Spinal cord (tissue), 10 donors: ENCODE results near the gene DPP6. TPM values are rescaled to one million over a fixed set of nuclear protein-coding genes. Genes with fewer than 3 reads are reported as not detected.
A peak's percentile ranks its signal among the peaks of the same experiment; 100 is the strongest.

Source experiments
- DNase-seq, 6 donors: peaks; one replicate each; pipeline versions ENCODE4 v3.0.0 to v3.0.0-alpha.2; 2013 to 2015; ENCODE audit warnings: low spot score in 6 of 6, low read depth in 4 of 6
- H3K27ac ChIP-seq: one replicate; pipeline ENCODE4 v1.5.1; 2013; ENCODE audit warnings: low read depth, low read length, control low read depth
- H3K27me3 ChIP-seq: one replicate; pipeline ENCODE4 v1.6.1; 2013; ENCODE audit warnings: low read length; ENCODE audit not compliant: control insufficient read depth, insufficient read depth
- H3K36me3 ChIP-seq: one replicate; pipeline ENCODE4 v1.6.1; 2013; ENCODE audit warnings: low read length; ENCODE audit not compliant: control insufficient read depth, insufficient read depth
- H3K4me1 ChIP-seq: one replicate; pipeline ENCODE4 v1.6.1; 2013; ENCODE audit warnings: low read length; ENCODE audit not compliant: control insufficient read depth, insufficient read depth
- H3K4me3 ChIP-seq: one replicate; pipeline ENCODE4 v1.5.1; 2013; ENCODE audit warnings: low read depth, low read length, control low read depth
- H3K9me3 ChIP-seq: one replicate; pipeline ENCODE4 v1.6.1; 2013; ENCODE audit warnings: low read length; ENCODE audit not compliant: control insufficient read depth, insufficient read depth
- WGBS: methylation state at CpG from one replicate; pipeline ENCODE4 v1.1.5; 2013; ENCODE audit warnings: missing lambda C conversion rate; ENCODE audit not compliant: insufficient coverage; 5-methylcytosine and 5-hydroxymethylcytosine counted together
- polyA plus RNA-seq, 2 donors: library from polyadenylated mRNA; unstranded; fragments of 120-200 nt; gene quantifications; one replicate each; pipeline ENCODE4 v1.2.1, GENCODE V29; 2013; ENCODE audit not compliant: insufficient read length in 2 of 2
- total RNA-seq, 2 donors: library from RNA; depleted of rRNA in 1 of 2; stranded (reverse); fragments of 120-200 nt in 1 of 2; fragments of >200 nt in 1 of 2; gene quantifications; one replicate each; pipeline versions ENCODE4 v1.2.3 to v1.2.4, GENCODE V29; 2013 to 2014
- donor health status: healthy.

Gene DPP6
- total and polyA plus RNA-seq, 4 donors, result 36.3 to 104 (median 78.5) TPM

DNA sequence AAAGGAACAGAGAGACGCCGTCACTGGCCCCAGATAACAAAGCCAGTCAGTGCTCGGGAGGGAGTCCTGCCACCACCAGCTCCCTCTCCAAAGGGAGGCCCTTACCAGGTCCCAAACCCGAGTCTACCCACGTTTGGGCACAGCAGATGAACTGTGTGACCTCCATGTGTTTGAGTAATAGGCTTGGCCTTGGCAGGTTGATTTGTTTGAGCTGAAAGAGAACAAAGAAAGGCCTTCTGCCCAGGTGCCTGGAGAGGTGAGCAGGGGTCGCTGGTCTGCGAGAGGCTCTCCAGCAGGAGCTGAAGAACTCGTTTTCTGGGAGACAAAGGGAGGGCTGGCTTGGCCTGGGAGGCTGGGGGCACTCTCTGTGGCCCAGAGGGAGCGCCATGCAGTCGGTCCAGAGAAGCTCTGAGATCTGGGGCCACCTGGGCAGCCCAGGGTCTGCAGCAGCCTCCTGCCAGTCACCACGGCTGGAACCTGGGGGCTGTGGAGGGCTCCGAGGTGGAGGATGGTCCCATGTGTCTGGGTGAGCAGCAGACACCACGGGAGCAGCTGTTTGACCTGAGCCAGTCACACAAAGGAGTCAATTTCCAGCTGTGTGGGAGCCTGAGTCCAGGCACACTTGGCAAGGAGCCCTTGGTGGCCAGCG is 851.0 kb downstream of the DPP6 start:
- H3K27me3 ChIP-seq, result no peaks in the 10 kb centered on the region
- WGBS, result 51% methylated on average over 14 of the region's 14 CpGs
- no peak for DNase-seq
- H3K36me3 ChIP-seq, result no peaks in the 10 kb centered on the region
- H3K27ac ChIP-seq, result no peak overlapping the region
- H3K9me3 ChIP-seq, result no peaks in the 10 kb centered on the region
- H3K4me3 ChIP-seq, result no peak overlapping the region
- peaks cover 6% of the 10 kb centered on the region for H3K4me1 ChIP-seq

- H3K4me1 ChIP-seq, result peaks cover 6% of the 10 kb centered on the region
- no peaks in the 10 kb centered on the region for H3K9me3 ChIP-seq
- no peak overlapping the region for H3K4me3 ChIP-seq
- peak in 1 of 6 donors; percentile 38 for DNase-seq
- no peaks in the 10 kb centered on the region for H3K27me3 ChIP-seq
- no peaks in the 10 kb centered on the region for H3K36me3 ChIP-seq
- 60% methylated on average over 7 of the region's 8 CpGs for WGBS
- H3K27ac ChIP-seq, result no peak overlapping the region
Observed at GRCh38 chr7:154905146-154905545, 852.9 kb downstream of the DPP6 start.

- no peaks in the 10 kb centered on the region for H3K27me3 ChIP-seq
- 94% methylated on average over 5 of the region's 8 CpGs for WGBS
Observed at GRCh38 chr7:154905615-154906014, 853.4 kb downstream of the DPP6 start.

DNA sequence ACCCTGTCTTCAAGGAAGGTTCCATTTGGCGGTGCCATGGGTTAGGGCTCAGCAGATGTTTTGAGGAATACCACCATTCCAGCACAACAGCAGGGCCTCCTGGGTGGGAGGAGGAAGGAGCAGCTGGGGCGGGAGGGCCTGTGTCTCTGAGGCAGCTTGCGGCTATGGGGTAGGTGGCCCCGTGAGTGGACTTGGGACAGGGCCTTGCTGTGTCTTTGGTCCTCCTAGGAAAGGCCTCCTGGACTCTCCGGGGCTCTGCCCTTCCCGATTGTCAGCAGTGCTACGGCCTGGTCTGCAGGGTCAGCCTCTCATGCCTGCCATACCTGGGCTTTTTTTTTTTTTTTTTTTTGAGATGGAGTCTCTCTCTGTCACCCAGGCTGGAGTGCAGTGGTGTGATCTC is 854.0 kb downstream of the DPP6 start:
- Histone ChIP-seq H3K4me1 (peaks cover 6% of the 10 kb centered on the region), H3K27me3 (no peaks in the 10 kb centered on the region), H3K27ac (no peak overlapping the region), H3K4me3 (no peak overlapping the region), H3K36me3 (no peaks in the 10 kb centered on the region), H3K9me3 (no peaks in the 10 kb centered on the region)
- DNase-seq, result no peak
- WGBS, result 97% methylated on average over 3 of the region's 7 CpGs

More at GRCh38 chr7:154905615-154906014, 853.4 kb downstream of the DPP6 start:
- no peaks in the 10 kb centered on the region for H3K9me3 ChIP-seq
- H3K4me3 ChIP-seq, result no peak overlapping the region
- no peak for DNase-seq
- no peak overlapping the region for H3K27ac ChIP-seq
- peaks cover 6% of the 10 kb centered on the region for H3K4me1 ChIP-seq
- H3K36me3 ChIP-seq, result no peaks in the 10 kb centered on the region

- Histone ChIP-seq H3K4me3 (no peak overlapping the region), H3K27me3 (no peaks in the 10 kb centered on the region), H3K9me3 (no peaks in the 10 kb centered on the region), H3K36me3 (no peaks in the 10 kb centered on the region), H3K27ac (no peak overlapping the region), H3K4me1 (peaks cover 6% of the 10 kb centered on the region)
- no peak for DNase-seq
- WGBS, result 96% methylated on average over 40 of the region's 41 CpGs
Observed at GRCh38 chr7:154906736-154907355, 854.6 kb downstream of the DPP6 start.

- no peak for DNase-seq
- H3K27me3 ChIP-seq, result no peaks in the 10 kb centered on the region
- 88% methylated on average over 20 of the region's 21 CpGs for WGBS
- no peak overlapping the region for H3K27ac ChIP-seq
- H3K36me3 ChIP-seq, result no peaks in the 10 kb centered on the region
- H3K9me3 ChIP-seq, result no peaks in the 10 kb centered on the region
- peaks cover 7% of the 10 kb centered on the region for H3K4me1 ChIP-seq
- no peak overlapping the region for H3K4me3 ChIP-seq
Observed at GRCh38 chr7:154907651-154908620, 855.7 kb downstream of the DPP6 start.

- H3K9me3 ChIP-seq, result no peaks in the 10 kb centered on the region
- no peak for DNase-seq
- peaks cover 22% of the 10 kb centered on the region for H3K4me1 ChIP-seq
- 86% methylated on average over 23 of the region's 26 CpGs for WGBS
- H3K36me3 ChIP-seq, result no peaks in the 10 kb centered on the region
- H3K27ac ChIP-seq, result no peak overlapping the region
- H3K27me3 ChIP-seq, result peaks cover 3% of the 10 kb centered on the region
- H3K4me3 ChIP-seq, result no peak overlapping the region
Observed at GRCh38 chr7:154909241-154910105, 857.3 kb downstream of the DPP6 start.

DNA sequence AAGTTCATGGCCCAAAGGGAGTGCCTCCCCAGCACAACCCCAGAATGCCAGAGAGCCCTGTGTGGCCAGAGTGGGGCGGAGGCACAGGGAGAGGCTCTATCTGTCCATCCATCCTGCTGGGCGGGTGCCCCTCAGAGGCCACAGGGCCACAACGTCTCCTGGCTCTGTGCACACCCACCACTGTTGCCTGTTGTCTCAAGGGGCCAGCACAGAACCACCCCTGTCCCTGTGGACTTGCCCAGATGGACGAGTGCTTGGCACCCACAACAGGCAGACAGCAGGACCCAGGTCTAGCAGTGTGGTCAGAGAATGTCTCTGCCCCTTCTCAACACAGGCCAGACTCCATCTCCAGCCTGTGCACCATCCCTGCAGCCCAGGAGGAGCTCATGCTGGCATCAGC is 857.9 kb downstream of the DPP6 start:
- H3K9me3 ChIP-seq, result no peaks in the 10 kb centered on the region
- H3K27me3 ChIP-seq, result peaks cover 4% of the 10 kb centered on the region
- H3K4me3 ChIP-seq, result no peak overlapping the region
- peaks cover 25% of the 10 kb centered on the region for H3K4me1 ChIP-seq
- DNase-seq, result no peak
- 87% methylated on average over 4 of the region's 4 CpGs for WGBS
- H3K27ac ChIP-seq, result no peak overlapping the region
- H3K36me3 ChIP-seq, result no peaks in the 10 kb centered on the region

DNA sequence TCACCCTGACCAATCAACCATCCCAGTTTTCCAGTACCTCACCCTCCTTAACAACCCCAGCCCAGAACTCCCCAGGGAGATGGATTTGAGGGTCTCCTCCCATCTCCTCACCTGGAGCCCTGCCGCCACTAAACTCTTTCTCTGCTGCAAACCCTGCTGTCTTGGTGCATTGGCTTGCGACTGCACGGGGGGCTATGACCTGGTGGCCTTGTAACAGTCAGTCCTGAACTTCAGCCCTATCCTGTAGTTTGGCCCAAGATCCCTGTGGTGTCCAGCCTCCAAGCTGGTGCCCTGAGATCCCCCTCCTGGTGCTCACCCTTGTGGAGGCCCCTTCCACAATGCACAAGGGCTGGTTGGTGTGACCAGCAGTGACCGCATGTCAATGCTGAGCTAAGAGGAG is 858.8 kb downstream of the DPP6 start:
- H3K4me3 ChIP-seq, result no peak overlapping the region
- no peak for DNase-seq
- H3K9me3 ChIP-seq, result no peaks in the 10 kb centered on the region
- H3K4me1 ChIP-seq, result peaks cover 25% of the 10 kb centered on the region
- peaks cover 8% of the 10 kb centered on the region for H3K27me3 ChIP-seq
- H3K36me3 ChIP-seq, result no peaks in the 10 kb centered on the region
- 92% methylated on average over 3 of the region's 4 CpGs for WGBS
- no peak overlapping the region for H3K27ac ChIP-seq
